GM12878 (cell line): ENCODE data around the gene SRF. TPM values are rescaled to one million over a fixed set of nuclear protein-coding genes. Genes with fewer than 3 reads are reported as not detected.
A peak's percentile ranks its signal among the peaks of the same experiment; 100 is the strongest.

Experiments
- ASH2L ChIP-seq: fragments of 300-600, 200-600 bp; sonication (generic); IDR thresholded peaks from 2 replicates; pipeline ENCODE4 v1.6.1; 2017; ENCODE audit warnings: low read depth, mild to moderate bottlenecking, borderline replicate concordance
- CREM ChIP-seq: IDR thresholded peaks from 2 replicates; pipeline ENCODE4 v1.6.1; 2014; ENCODE audit warnings: antibody characterized with exemption, low read depth
- DPF2 ChIP-seq: fragments of 450-650 bp; IDR thresholded peaks from 2 replicates; pipeline ENCODE4 v1.6.1; 2017; ENCODE audit warnings: mild to moderate bottlenecking
- FOS ChIP-seq: IDR thresholded peaks from 3 replicates; pipeline ENCODE4 v1.6.1; 2011; ENCODE audit warnings: borderline replicate concordance; ENCODE audit not compliant: insufficient read length; ENCODE audit errors: extremely low read depth
- GABPA ChIP-seq: IDR thresholded peaks from 2 replicates; pipeline ENCODE4 v1.6.1; 2014; ENCODE audit warnings: antibody characterized with exemption, low read depth, mild to moderate bottlenecking, inconsistent platforms
- IKZF2 ChIP-seq, 2 experiments: fragments of 450-650 bp; IDR thresholded peaks; 2 replicates each; pipeline ENCODE4 v1.6.1; 2017; ENCODE audit warnings: mild to moderate bottlenecking in 2 of 2, moderate library complexity in 2 of 2
- KDM1A ChIP-seq: fragments of 200-600 bp; sonication (generic); IDR thresholded peaks from 2 replicates; pipeline ENCODE4 v1.6.1; 2016; ENCODE audit warnings: borderline replicate concordance
- MTA3 ChIP-seq: IDR thresholded peaks from 2 replicates; pipeline ENCODE4 v1.6.1; 2012; ENCODE audit warnings: low read length, inconsistent platforms, borderline replicate concordance
- MYB ChIP-seq: fragments of 150-350 bp; IDR thresholded peaks from 2 replicates; pipeline ENCODE4 v1.6.1; 2014; ENCODE audit warnings: mild to moderate bottlenecking, low read depth, low read length, borderline replicate concordance
- NR2F1 ChIP-seq: fragments of 450-650 bp; conservative IDR thresholded peaks from 2 replicates; pipeline ENCODE4 v1.6.1; 2017; ENCODE audit warnings: mild to moderate bottlenecking
- POLR2A ChIP-seq: IDR thresholded peaks from 2 replicates; pipeline ENCODE4 v1.6.1; 2011; ENCODE audit warnings: low read depth, mild to moderate bottlenecking, low read length
- SMAD1 ChIP-seq: fragments of 450-650 bp; IDR thresholded peaks from 2 replicates; pipeline ENCODE4 v1.6.1; 2018; ENCODE audit warnings: mild to moderate bottlenecking, low read depth; ENCODE audit not compliant: partially characterized antibody
- TCF12 ChIP-seq: IDR thresholded peaks from 2 replicates; pipeline ENCODE4 v1.6.1; 2011; ENCODE audit warnings: low read depth, mild to moderate bottlenecking, low read length
- ZBED1 ChIP-seq: IDR thresholded peaks from 2 replicates; pipeline ENCODE4 v1.6.1; 2016; ENCODE audit warnings: borderline replicate concordance
- ZNF384 ChIP-seq: IDR thresholded peaks from 2 replicates; pipeline ENCODE4 v1.6.1; 2012; ENCODE audit warnings: low read depth, mild to moderate bottlenecking, low read length, improper control_type of control experiment, borderline replicate concordance
- polyA plus RNA-seq, 11 experiments: library from polyadenylated mRNA; depleted of rRNA in 4 of 11; unstranded in 6 of 11; stranded (reverse) in 5 of 11; fragments of >200 nt; fragmentation: Nextera tagmentation in 4 of 11; fragmentation: Illumina TruSeq in 1 of 11; extraction: Ambion mirVana in 4 of 11; extraction: Trizol in 1 of 11; gene quantifications; 1 replicate in 1 of 11; 2 replicates in 10 of 11; pipeline versions ENCODE4 v1.2.1 to v1.2.3, GENCODE V29; 2011 to 2016; ENCODE audit warnings: inconsistent platforms in 2 of 11, missing spikeins in 2 of 11, low read depth in 1 of 11
- total RNA-seq, 4 experiments: library from RNA; depleted of rRNA in 3 of 4; stranded (reverse); fragments of >200 nt in 3 of 4; fragmentation: Illumina TruSeq in 1 of 4; extraction: Trizol in 1 of 4; gene quantifications; 2 replicates each; pipeline versions ENCODE4 v1.2.1 to v1.2.3, GENCODE V29; 2013 to 2021
- TF ChIP-seq, protein P1 (sequence below): fragments of 450-650 bp; IDR thresholded peaks from 2 replicates; pipeline ENCODE4 v1.6.1; 2016; ENCODE audit warnings: mild to moderate bottlenecking
- TF ChIP-seq, protein P2 (sequence below): fragments of 450-650 bp; IDR thresholded peaks from 2 replicates; pipeline ENCODE4 v1.6.1; 2016; ENCODE audit warnings: mild to moderate bottlenecking, moderate library complexity, borderline replicate concordance
- TF ChIP-seq, protein P3 (sequence below): fragments of 450-650 bp; IDR thresholded peaks from 2 replicates; pipeline ENCODE4 v1.6.1; 2017; ENCODE audit warnings: mild to moderate bottlenecking, moderate library complexity

SRF gene
- total and polyA plus RNA-seq, 10 of the 15 experiments (the other 5 are each of a cell fraction or from before 2014, with no cell fraction given) = 2.3 to 56.3 (median 28.2) TPM

DNA sequence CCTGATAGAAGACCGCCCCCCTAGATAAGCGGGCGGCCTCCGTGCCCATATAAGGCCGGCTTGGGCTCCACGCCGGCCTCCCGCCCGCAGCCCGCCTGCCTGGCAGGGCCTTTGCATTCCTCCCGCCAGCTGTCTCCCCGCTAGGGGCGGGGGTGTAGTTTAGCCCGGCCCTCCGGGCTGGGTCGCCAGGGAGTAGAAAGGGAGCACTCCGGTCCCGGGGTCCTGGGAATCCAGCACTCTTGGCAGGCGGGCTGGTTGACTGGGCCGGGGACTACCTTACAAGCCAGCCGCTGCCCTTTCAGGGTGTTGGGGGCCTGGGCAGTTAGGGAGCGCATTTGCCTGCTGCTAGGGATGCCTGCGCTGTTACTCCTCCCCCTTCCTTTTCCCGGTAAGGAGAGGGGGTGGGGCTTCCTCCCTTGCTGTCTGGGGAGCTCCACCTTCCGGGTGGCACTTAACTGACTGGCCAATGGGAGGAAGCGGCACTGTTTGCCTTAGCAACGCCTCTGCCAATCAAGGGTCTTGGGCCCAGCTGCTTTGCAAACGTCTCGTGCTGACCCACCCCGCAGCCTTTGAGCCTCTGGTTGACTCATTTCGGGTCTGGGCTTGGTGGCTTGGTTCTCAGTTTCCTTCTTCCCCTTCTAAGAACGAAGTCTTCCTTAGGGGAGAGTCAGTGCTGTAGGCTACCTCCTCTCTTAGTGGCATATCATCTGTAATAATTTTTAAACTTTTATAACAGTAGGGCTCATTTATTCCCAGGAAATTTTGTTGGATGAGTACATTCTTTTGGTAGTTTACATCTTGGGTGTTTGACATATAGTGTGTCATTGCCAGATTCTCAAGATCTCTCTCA is 3.4 kb downstream of the SRF start (continued):
- TF ChIP-seq MTA3 (no peak), CREM (peak; percentile 28; the same call in 1 of the 2 replicates), ASH2L (no peak), ZNF384 (no peak), IKZF2 (IDR thresholded peaks at IDR 0.05) (peak; percentile 58 to 82), ZBED1 (no peak), GABPA (no peak), FOS (peak; percentile 79), DPF2 (peak; percentile 70), NR2F1 (0 out of 2 replicates have a peak, but pooled peaks have one; percentile 60), SMAD1 (no peak), POLR2A (peak; percentile 61; the same call in 1 of the 2 replicates), KDM1A (no peak), MYB (no peak), TCF12 (peak; percentile 88)
- TF ChIP-seq, protein P1, sequence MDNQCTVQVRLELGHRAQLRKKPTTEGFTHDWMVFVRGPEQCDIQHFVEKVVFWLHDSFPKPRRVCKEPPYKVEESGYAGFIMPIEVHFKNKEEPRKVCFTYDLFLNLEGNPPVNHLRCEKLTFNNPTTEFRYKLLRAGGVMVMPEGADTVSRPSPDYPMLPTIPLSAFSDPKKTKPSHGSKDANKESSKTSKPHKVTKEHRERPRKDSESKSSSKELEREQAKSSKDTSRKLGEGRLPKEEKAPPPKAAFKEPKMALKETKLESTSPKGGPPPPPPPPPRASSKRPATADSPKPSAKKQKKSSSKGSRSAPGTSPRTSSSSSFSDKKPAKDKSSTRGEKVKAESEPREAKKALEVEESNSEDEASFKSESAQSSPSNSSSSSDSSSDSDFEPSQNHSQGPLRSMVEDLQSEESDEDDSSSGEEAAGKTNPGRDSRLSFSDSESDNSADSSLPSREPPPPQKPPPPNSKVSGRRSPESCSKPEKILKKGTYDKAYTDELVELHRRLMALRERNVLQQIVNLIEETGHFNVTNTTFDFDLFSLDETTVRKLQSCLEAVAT = peak; percentile 83; the same call in 1 of the 2 replicates
- TF ChIP-seq, protein P2, sequence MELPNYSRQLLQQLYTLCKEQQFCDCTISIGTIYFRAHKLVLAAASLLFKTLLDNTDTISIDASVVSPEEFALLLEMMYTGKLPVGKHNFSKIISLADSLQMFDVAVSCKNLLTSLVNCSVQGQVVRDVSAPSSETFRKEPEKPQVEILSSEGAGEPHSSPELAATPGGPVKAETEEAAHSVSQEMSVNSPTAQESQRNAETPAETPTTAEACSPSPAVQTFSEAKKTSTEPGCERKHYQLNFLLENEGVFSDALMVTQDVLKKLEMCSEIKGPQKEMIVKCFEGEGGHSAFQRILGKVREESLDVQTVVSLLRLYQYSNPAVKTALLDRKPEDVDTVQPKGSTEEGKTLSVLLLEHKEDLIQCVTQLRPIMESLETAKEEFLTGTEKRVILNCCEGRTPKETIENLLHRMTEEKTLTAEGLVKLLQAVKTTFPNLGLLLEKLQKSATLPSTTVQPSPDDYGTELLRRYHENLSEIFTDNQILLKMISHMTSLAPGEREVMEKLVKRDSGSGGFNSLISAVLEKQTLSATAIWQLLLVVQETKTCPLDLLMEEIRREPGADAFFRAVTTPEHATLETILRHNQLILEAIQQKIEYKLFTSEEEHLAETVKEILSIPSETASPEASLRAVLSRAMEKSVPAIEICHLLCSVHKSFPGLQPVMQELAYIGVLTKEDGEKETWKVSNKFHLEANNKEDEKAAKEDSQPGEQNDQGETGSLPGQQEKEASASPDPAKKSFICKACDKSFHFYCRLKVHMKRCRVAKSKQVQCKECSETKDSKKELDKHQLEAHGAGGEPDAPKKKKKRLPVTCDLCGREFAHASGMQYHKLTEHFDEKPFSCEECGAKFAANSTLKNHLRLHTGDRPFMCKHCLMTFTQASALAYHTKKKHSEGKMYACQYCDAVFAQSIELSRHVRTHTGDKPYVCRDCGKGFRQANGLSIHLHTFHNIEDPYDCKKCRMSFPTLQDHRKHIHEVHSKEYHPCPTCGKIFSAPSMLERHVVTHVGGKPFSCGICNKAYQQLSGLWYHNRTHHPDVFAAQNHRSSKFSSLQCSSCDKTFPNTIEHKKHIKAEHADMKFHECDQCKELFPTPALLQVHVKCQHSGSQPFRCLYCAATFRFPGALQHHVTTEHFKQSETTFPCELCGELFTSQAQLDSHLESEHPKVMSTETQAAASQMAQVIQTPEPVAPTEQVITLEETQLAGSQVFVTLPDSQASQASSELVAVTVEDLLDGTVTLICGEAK = peak; percentile 66; the same call in 1 of the 2 replicates
- TF ChIP-seq, protein P3, sequence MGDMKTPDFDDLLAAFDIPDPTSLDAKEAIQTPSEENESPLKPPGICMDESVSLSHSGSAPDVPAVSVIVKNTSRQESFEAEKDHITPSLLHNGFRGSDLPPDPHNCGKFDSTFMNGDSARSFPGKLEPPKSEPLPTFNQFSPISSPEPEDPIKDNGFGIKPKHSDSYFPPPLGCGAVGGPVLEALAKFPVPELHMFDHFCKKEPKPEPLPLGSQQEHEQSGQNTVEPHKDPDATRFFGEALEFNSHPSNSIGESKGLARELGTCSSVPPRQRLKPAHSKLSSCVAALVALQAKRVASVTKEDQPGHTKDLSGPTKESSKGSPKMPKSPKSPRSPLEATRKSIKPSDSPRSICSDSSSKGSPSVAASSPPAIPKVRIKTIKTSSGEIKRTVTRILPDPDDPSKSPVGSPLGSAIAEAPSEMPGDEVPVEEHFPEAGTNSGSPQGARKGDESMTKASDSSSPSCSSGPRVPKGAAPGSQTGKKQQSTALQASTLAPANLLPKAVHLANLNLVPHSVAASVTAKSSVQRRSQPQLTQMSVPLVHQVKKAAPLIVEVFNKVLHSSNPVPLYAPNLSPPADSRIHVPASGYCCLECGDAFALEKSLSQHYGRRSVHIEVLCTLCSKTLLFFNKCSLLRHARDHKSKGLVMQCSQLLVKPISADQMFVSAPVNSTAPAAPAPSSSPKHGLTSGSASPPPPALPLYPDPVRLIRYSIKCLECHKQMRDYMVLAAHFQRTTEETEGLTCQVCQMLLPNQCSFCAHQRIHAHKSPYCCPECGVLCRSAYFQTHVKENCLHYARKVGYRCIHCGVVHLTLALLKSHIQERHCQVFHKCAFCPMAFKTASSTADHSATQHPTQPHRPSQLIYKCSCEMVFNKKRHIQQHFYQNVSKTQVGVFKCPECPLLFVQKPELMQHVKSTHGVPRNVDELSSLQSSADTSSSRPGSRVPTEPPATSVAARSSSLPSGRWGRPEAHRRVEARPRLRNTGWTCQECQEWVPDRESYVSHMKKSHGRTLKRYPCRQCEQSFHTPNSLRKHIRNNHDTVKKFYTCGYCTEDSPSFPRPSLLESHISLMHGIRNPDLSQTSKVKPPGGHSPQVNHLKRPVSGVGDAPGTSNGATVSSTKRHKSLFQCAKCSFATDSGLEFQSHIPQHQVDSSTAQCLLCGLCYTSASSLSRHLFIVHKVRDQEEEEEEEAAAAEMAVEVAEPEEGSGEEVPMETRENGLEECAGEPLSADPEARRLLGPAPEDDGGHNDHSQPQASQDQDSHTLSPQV = no peak
